Erythroblast (primary cell): ENCODE data around the gene LMAN2.
A peak's percentile ranks its signal among the peaks of the same experiment; 100 is the strongest.

ENCODE experiments used
- DNase-seq, 2 experiments: peaks; one replicate each; lab custom pipeline; 2025; lab: John Stamatoyannopoulos, UW
- GATA1 ChIP-seq: IDR thresholded peaks from 2 replicates; pipeline ENCODE4 v1.6.1; 2011; ENCODE audit warnings: low read depth, mild to moderate bottlenecking, control low read depth, low read length, moderate library complexity
- POLR2A ChIP-seq: IDR thresholded peaks from 2 replicates; pipeline ENCODE4 v1.6.1; 2011; ENCODE audit warnings: mild to moderate bottlenecking, low read length

The LMAN2 gene

GRCh38 chr5:177302354-177303110 is 48.9 kb downstream of the LMAN2 start:
- peak; percentile 53 to 56 for DNase-seq
- TF ChIP-seq GATA1 (no peak), POLR2A (no peak)

- no peak for DNase-seq
- TF ChIP-seq POLR2A: no peak
- TF ChIP-seq GATA1: no peak
Observed at GRCh38 chr5:177301503-177302165, 49.8 kb downstream of the LMAN2 start.

- no peak for TF ChIP-seq GATA1
- TF ChIP-seq POLR2A: no peak
- no peak for DNase-seq
Observed at GRCh38 chr5:177300951-177301350, 50.5 kb downstream of the LMAN2 start.

- peak; percentile 68 to 70 for DNase-seq
Observed at GRCh38 chr5:177300236-177300880, 51.1 kb downstream of the LMAN2 start.

GRCh38 chr5:177299697-177300096 is 51.8 kb downstream of the LMAN2 start:
- TF ChIP-seq GATA1 (no peak), POLR2A (no peak)
- DNase-seq: no peak

More at GRCh38 chr5:177300236-177300880, 51.1 kb downstream of the LMAN2 start:
- TF ChIP-seq GATA1: no peak
- no peak for TF ChIP-seq POLR2A

GRCh38 chr5:177297922-177298321 is 53.5 kb downstream of the LMAN2 start:
- DNase-seq: no peak
- TF ChIP-seq GATA1: no peak
- TF ChIP-seq POLR2A: no peak

- DNase-seq: no peak
- no peak for TF ChIP-seq POLR2A
- no peak for TF ChIP-seq GATA1
Observed at GRCh38 chr5:177296581-177296980, 54.9 kb downstream of the LMAN2 start.

GRCh38 chr5:177295924-177296323 is 55.5 kb downstream of the LMAN2 start:
- DNase-seq: no peak
- TF ChIP-seq POLR2A (no peak), GATA1 (no peak)

- no peak for DNase-seq
- TF ChIP-seq GATA1: no peak
- TF ChIP-seq POLR2A: no peak
Observed at GRCh38 chr5:177294632-177295031, 56.8 kb downstream of the LMAN2 start.

GRCh38 chr5:177293819-177294581 is 57.5 kb downstream of the LMAN2 start:
- no peak for TF ChIP-seq GATA1
- DNase-seq: no peak

- DNase-seq: no peak
- no peak for TF ChIP-seq POLR2A
- TF ChIP-seq GATA1: no peak
Observed at GRCh38 chr5:177291735-177292134, 59.7 kb downstream of the LMAN2 start.

- DNase-seq: no peak
- TF ChIP-seq POLR2A: no peak
- no peak for TF ChIP-seq GATA1
Observed at GRCh38 chr5:177290816-177291596, 60.5 kb downstream of the LMAN2 start.

GRCh38 chr5:177288191-177288590 is 63.3 kb downstream of the LMAN2 start:
- TF ChIP-seq GATA1 (no peak), POLR2A (no peak)
- DNase-seq: no peak
